Stimulated activated naive CD8-positive, alpha-beta T cell treated with anti-CD3 and anti-CD28 coated beads, Interleukin-15, amount 100 ng/mL, for 72 hours (primary cell): ENCODE measurements around the gene ZBTB7C.

ENCODE experiments used
- ATAC-seq: fragments of 150-1000 bp; cut with Tn5 transposase; 2 replicates; pipeline ENCODE4 v1.10.0; 2021; ENCODE audit warnings: mild to moderate bottlenecking, moderate library complexity
- DNase-seq, 2 donors: peaks; one replicate each; pipeline ENCODE4 v3.0.0; 2021 to 2022
- H3K27ac Mint-ChIP-seq, 2 donors: one replicate each; pipeline ENCODE4 v1.8.0; 2022; ENCODE audit warnings: mild to moderate bottlenecking in 2 of 2, mixed read lengths in 2 of 2, moderate library complexity in 2 of 2
- H3K27me3 Mint-ChIP-seq: one replicate; pipeline ENCODE4 v1.8.0; 2022; ENCODE audit warnings: mixed read lengths
- H3K4me1 Mint-ChIP-seq: one replicate; pipeline ENCODE4 v1.8.0; 2022; ENCODE audit warnings: mild to moderate bottlenecking, mixed read lengths
- H3K4me3 Mint-ChIP-seq, 2 donors: one replicate each; pipeline ENCODE4 v1.8.0; 2022; ENCODE audit warnings: mild to moderate bottlenecking in 2 of 2, mixed read lengths in 2 of 2, moderate library complexity in 1 of 2
- H3K9me3 Mint-ChIP-seq, 2 donors: one replicate each; pipeline ENCODE4 v1.8.0; 2022; ENCODE audit warnings: mixed read lengths in 2 of 2

The ZBTB7C gene

GRCh38 chr18:48191494-48191893, 217.7 kb downstream of the ZBTB7C start:
- ATAC-seq (no peak), DNase-seq (no peak)
- peaks cover 17% of the 10 kb centered on the region for H3K27me3 Mint-ChIP-seq
- H3K4me3 Mint-ChIP-seq = no peak overlapping the region
- H3K9me3 Mint-ChIP-seq = peaks cover 7% of the 10 kb centered on the region in 2 donors
- H3K27ac Mint-ChIP-seq = no peak overlapping the region
- no peaks in the 10 kb centered on the region for H3K4me1 Mint-ChIP-seq

GRCh38 chr18:48190994-48191393, 218.2 kb downstream of the ZBTB7C start:
- peaks cover 22% of the 10 kb centered on the region for H3K27me3 Mint-ChIP-seq
- no peak overlapping the region for H3K27ac Mint-ChIP-seq
- H3K9me3 Mint-ChIP-seq = peaks cover 5 to 7% of the 10 kb centered on the region in 2 donors

DNA sequence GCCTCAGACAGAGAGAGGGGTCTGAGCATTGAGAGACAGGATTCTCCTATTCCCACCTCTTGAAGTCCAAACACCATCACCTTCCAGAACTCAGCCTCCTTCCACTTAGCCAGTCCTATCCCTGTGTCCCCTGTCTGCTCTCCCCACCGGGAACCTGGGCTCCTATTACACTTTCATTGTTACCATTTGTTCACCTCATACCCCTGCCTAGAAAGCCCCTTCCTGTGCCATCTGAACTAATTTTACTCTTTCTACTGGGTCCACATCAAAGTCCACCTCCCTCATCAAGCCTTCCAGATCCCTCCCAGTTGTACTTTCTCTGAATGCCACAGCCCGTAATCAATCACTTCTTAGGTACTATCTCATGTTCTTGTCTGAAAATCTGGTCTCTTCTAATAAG, 220.6 kb downstream of the ZBTB7C start:
- DNase-seq (no peak), ATAC-seq (no peak)
- Mint-ChIP-seq H3K4me1 (no peaks in the 10 kb centered on the region), H3K27me3 (peaks cover 38% of the 10 kb centered on the region), H3K9me3 (no peaks in the 10 kb centered on the region), H3K27ac (no peak overlapping the region), H3K4me3 (no peak overlapping the region)

More at GRCh38 chr18:48190994-48191393, 218.2 kb downstream of the ZBTB7C start:
- no peak overlapping the region for H3K4me3 Mint-ChIP-seq
- H3K4me1 Mint-ChIP-seq = no peaks in the 10 kb centered on the region
- ATAC-seq = no peak
- no peak for DNase-seq

DNA sequence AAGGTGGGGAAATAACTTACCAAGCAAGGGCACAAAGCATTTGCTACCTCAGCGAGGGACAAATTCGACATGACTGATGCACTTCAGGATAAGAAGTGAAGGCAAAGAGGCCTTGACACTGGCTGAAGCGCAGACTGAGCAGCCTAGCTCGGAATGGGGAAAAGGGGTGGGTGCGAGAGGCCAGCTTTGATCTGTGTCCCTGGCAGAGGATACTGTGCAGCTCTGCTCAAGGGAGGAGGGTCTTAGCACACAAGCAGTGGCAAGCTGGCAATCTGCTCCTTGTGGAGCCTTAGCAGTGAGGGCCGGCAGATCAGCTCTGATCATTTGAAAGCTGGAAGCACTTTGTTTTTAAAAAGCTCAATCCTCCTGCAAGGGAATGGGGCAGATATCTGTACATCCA, 222.3 kb downstream of the ZBTB7C start:
- H3K4me1 Mint-ChIP-seq = no peaks in the 10 kb centered on the region
- H3K4me3 Mint-ChIP-seq = no peak overlapping the region
- DNase-seq = no peak
- H3K27me3 Mint-ChIP-seq = peaks cover 34% of the 10 kb centered on the region
- H3K9me3 Mint-ChIP-seq = no peaks in the 10 kb centered on the region
- H3K27ac Mint-ChIP-seq = no peak overlapping the region
- ATAC-seq = no peak

DNA sequence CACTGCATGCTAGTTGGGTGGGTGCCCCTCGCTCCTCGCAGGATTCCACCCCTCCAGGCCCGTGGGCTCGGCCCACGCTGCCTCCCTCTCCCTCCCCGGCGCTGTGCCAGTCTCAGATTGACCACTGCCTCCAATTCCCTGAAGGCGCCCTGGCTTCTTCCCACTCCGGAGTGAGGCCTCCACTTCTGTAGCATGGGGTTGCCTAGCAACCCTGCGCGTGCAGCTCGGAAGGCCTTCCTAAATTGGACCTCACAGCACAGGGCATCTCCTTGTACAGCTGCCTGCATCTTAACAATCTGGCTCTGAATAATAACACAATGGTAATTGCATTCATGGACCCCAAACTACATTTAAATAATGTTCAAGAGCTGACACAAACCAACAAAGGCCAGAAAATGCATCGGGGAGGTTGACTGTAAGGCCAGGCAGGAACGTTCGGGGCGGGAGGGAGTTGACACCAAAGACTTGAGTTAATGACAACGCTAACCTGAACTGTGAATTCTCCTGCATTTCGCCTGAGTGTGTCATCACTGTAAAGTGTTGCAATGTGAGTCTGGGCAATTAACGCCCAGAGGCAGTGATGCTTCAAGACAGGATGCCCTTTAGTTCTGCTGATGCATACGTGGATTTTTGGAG, 222.9 kb downstream of the ZBTB7C start:
- no peak overlapping the region for H3K4me3 Mint-ChIP-seq
- DNase-seq = no peak
- no peak overlapping the region for H3K27ac Mint-ChIP-seq
- H3K9me3 Mint-ChIP-seq = no peaks in the 10 kb centered on the region
- H3K4me1 Mint-ChIP-seq = no peaks in the 10 kb centered on the region
- ATAC-seq = no peak
- H3K27me3 Mint-ChIP-seq = peaks cover 40% of the 10 kb centered on the region

- no peak for DNase-seq
- H3K4me3 Mint-ChIP-seq = no peak overlapping the region
- peak overlapping the region in 1 of 2 donors; percentile 22 for H3K27ac Mint-ChIP-seq
- ATAC-seq = no peak
- no peaks in the 10 kb centered on the region for H3K4me1 Mint-ChIP-seq
- peaks cover 53% of the 10 kb centered on the region for H3K27me3 Mint-ChIP-seq
- no peaks in the 10 kb centered on the region for H3K9me3 Mint-ChIP-seq
Measured at GRCh38 chr18:48184118-48184517, 225.1 kb downstream of the ZBTB7C start.

DNA sequence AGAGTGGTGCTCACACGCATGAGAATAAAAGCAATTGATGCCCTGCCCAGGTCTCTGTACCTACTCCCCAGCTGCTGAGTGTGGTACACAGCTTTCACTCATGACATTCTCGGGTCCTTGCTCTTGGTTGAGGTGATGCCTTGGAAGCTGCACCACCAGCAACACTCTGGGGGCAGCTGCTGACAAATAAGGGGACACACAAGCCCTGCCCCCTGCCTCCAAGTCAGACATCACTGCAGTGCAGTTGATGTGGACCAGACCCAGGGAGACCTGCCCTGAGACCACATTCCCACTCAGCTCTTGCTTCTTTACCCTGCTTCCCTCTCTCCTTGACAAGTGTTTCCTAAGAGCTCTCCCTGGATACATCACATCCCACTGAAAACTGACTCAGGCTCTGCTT, 225.6 kb downstream of the ZBTB7C start:
- Mint-ChIP-seq H3K4me3 (no peak overlapping the region), H3K4me1 (no peaks in the 10 kb centered on the region), H3K27ac (peak overlapping the region in 1 of 2 donors; percentile 22), H3K9me3 (no peaks in the 10 kb centered on the region), H3K27me3 (peaks cover 56% of the 10 kb centered on the region)
- no peak for DNase-seq
- ATAC-seq = no peak

DNA sequence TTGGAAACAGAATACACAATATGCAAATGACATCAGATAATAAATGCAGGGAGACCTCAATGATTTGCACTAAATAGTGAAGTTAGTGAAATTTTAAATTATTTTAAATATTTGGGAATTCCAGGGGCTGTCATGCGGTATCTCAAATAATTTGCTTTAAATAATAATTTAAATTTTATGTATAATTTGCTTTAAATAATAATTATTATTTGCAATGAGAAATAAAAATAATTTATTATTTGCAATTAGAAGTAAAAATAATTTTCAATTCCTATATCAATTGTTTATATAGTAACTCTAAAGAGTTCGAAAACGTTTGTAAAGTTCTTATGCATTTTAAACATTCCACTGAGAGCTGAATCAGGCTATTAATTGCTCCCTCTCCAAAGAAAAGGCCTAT, 226.4 kb downstream of the ZBTB7C start:
- DNase-seq (no peak), ATAC-seq (no peak)
- Mint-ChIP-seq H3K27ac (no peak overlapping the region), H3K9me3 (no peaks in the 10 kb centered on the region), H3K4me3 (no peak overlapping the region), H3K27me3 (peaks cover 56% of the 10 kb centered on the region), H3K4me1 (no peaks in the 10 kb centered on the region)

GRCh38 chr18:48181857-48182256, 227.3 kb downstream of the ZBTB7C start:
- Mint-ChIP-seq H3K9me3 (no peaks in the 10 kb centered on the region), H3K4me3 (no peak overlapping the region), H3K27me3 (peaks cover 53% of the 10 kb centered on the region), H3K27ac (peak overlapping the region in 1 of 2 donors; percentile 27), H3K4me1 (no peaks in the 10 kb centered on the region)
- ATAC-seq = no peak
- no peak for DNase-seq

- no peak for ATAC-seq
- Mint-ChIP-seq H3K9me3 (no peaks in the 10 kb centered on the region), H3K4me1 (no peaks in the 10 kb centered on the region), H3K27me3 (peaks cover 47% of the 10 kb centered on the region), H3K4me3 (no peak overlapping the region), H3K27ac (peak overlapping the region in 1 of 2 donors; percentile 27)
- DNase-seq = no peak
Measured at GRCh38 chr18:48181087-48181823, 227.9 kb downstream of the ZBTB7C start.

GRCh38 chr18:48179666-48180065, 229.5 kb downstream of the ZBTB7C start:
- DNase-seq = no peak
- H3K9me3 Mint-ChIP-seq = no peaks in the 10 kb centered on the region
- H3K4me1 Mint-ChIP-seq = no peaks in the 10 kb centered on the region
- H3K4me3 Mint-ChIP-seq = no peak overlapping the region
- H3K27me3 Mint-ChIP-seq = peaks cover 31% of the 10 kb centered on the region
- no peak for ATAC-seq
- no peak overlapping the region for H3K27ac Mint-ChIP-seq

GRCh38 chr18:48179001-48179400, 230.2 kb downstream of the ZBTB7C start:
- no peaks in the 10 kb centered on the region for H3K9me3 Mint-ChIP-seq
- no peaks in the 10 kb centered on the region for H3K4me1 Mint-ChIP-seq
- H3K27ac Mint-ChIP-seq = no peak overlapping the region

DNA sequence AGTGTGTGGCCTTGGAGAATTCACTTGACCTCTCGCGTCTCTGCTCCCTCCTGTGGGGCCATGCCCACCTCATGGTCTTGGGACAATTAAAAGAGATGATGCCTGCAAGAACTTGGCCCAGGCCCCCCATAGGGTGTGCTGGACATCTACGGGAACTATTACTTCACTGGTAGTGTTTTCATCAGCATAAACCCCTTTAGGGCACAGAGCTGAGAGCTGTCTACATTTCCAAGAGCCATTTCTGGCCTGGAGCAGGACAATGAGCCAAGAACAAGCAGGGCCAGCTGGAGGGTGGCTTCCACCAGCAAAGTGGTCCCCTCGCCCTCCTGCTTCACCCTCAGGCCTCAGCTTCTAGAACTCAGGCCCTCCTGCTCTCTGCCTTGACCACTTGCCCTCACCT, 232.3 kb downstream of the ZBTB7C start:
- ATAC-seq (no peak), DNase-seq (no peak)
- no peak overlapping the region for H3K27ac Mint-ChIP-seq
- no peak overlapping the region for H3K4me3 Mint-ChIP-seq
- H3K27me3 Mint-ChIP-seq = peaks cover 22% of the 10 kb centered on the region
- no peaks in the 10 kb centered on the region for H3K9me3 Mint-ChIP-seq
- no peaks in the 10 kb centered on the region for H3K4me1 Mint-ChIP-seq

More at GRCh38 chr18:48179001-48179400, 230.2 kb downstream of the ZBTB7C start:
- no peak overlapping the region for H3K4me3 Mint-ChIP-seq
- no peak for ATAC-seq
- DNase-seq = no peak
- peaks cover 29% of the 10 kb centered on the region for H3K27me3 Mint-ChIP-seq

DNA sequence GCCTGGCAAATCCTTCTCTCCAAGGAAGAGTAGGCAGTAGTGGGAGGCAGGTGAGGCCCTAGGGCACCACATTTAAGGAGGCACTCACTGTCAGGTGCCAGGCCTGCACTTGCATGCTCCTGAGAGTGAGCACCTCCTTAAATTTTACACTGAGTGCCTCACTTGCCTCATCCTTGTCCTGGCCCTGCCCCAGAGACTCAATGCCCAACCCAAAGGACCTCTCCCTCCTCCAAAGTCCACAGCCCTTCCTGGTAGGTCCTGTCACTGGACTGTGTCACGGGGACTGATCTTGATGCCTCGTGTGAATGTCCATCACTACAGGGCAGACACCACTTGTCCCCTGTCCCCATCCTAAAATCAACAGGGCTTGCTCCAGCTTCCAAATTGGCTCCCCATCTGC, 235.6 kb downstream of the ZBTB7C start:
- no peak for ATAC-seq
- no peaks in the 10 kb centered on the region for H3K9me3 Mint-ChIP-seq
- DNase-seq = no peak
- H3K27ac Mint-ChIP-seq = no peak overlapping the region
- H3K27me3 Mint-ChIP-seq = no peaks in the 10 kb centered on the region
- H3K4me1 Mint-ChIP-seq = no peaks in the 10 kb centered on the region
- H3K4me3 Mint-ChIP-seq = no peak overlapping the region

- H3K9me3 Mint-ChIP-seq = no peaks in the 10 kb centered on the region
- no peak for DNase-seq
- H3K4me3 Mint-ChIP-seq = no peak overlapping the region
- no peak for ATAC-seq
- peaks cover under 1% of the 10 kb centered on the region for H3K4me1 Mint-ChIP-seq
- no peak overlapping the region for H3K27ac Mint-ChIP-seq
- H3K27me3 Mint-ChIP-seq = peaks cover 1% of the 10 kb centered on the region
Measured at GRCh38 chr18:48172226-48173006, 236.8 kb downstream of the ZBTB7C start.
